A673 (cell line): ENCODE measurements around the gene GART. TPM values are rescaled to one million over a fixed set of nuclear protein-coding genes. Genes with fewer than 3 reads are reported as not detected.
"Not testable (repeated sequence)": the region's sequence is repeated elsewhere in the genome, so short reads cannot be mapped to it uniquely, and the experiment has no call there.

Experiments used
- BruUV-seq: library from RNA; stranded (reverse); fragments of 400-500 nt; replicated peaks from 2 replicates; lab custom pipeline; 2021; lab: Mats Ljungman, UMichigan
- CTCF ChIA-PET: fragments of 300-600 bp; sonication (Branson Sonifier 250); formaldehyde crosslinking; loops from one replicate; lab custom pipeline; 2022; ENCODE audit warnings: antibody characterized with exemption; lab: Charles Lee
- POLR2A ChIA-PET: fragments of 300-600 bp; sonication (Branson Sonifier 250); formaldehyde crosslinking; loops from one replicate; lab custom pipeline; 2022; ENCODE audit warnings: antibody characterized with exemption; ENCODE audit not compliant: low non-redundant PET; lab: Charles Lee
- DNase-seq: peaks from one replicate; pipeline ENCODE4 v3.0.0-alpha.2; 2015; ENCODE audit warnings: low spot score
- H3K27ac ChIP-seq: fragments of 200-600 bp; sonication (generic); 2 replicates; pipeline ENCODE4 v1.5.1; 2016; ENCODE audit warnings: mixed run types, low read depth, mild to moderate bottlenecking, mixed read lengths, antibody characterized with exemption, low read length; ENCODE audit not compliant: poor library complexity, severe bottlenecking
- H3K27me3 ChIP-seq: fragments of 200-600 bp; sonication (generic); replicated peaks from 2 replicates; pipeline ENCODE4 v1.6.1; 2017; ENCODE audit warnings: mixed run types, low read depth, mild to moderate bottlenecking, mixed read lengths, antibody characterized with exemption, low read length; ENCODE audit not compliant: insufficient read depth, poor library complexity
- H3K36me3 ChIP-seq: fragments of 200-600 bp; sonication (generic); 2 replicates; pipeline ENCODE4 v1.6.1; 2016; ENCODE audit warnings: mixed run types, mild to moderate bottlenecking, mixed read lengths, antibody characterized with exemption, low read length; ENCODE audit not compliant: insufficient read depth, poor library complexity, severe bottlenecking
- H3K4me1 ChIP-seq: fragments of 200-600 bp; sonication (generic); 2 replicates; pipeline ENCODE4 v1.6.1; 2017; ENCODE audit warnings: mixed run types, mild to moderate bottlenecking, mixed read lengths, antibody characterized with exemption, low read length; ENCODE audit not compliant: insufficient read depth, poor library complexity, severe bottlenecking
- H3K4me3 ChIP-seq: fragments of 200-600 bp; sonication (generic); 2 replicates; pipeline ENCODE4 v1.5.1; 2016; ENCODE audit warnings: low read depth, mixed run types, mild to moderate bottlenecking, mixed read lengths, low read length; ENCODE audit not compliant: poor library complexity, severe bottlenecking
- H3K9me3 ChIP-seq: fragments of 200-600 bp; sonication (generic); 2 replicates; pipeline ENCODE4 v1.6.1; 2016; ENCODE audit warnings: mixed run types, low read depth, mild to moderate bottlenecking, mixed read lengths, antibody characterized with exemption, low read length; ENCODE audit not compliant: poor library complexity, severe bottlenecking
- EZH2 ChIP-seq: fragments of 200-600 bp; sonication (generic); IDR thresholded peaks from 2 replicates; pipeline ENCODE4 v1.6.1; 2017; ENCODE audit warnings: borderline replicate concordance, low read depth, mild to moderate bottlenecking, mixed read lengths, antibody characterized with exemption, low read length; ENCODE audit not compliant: poor library complexity, severe bottlenecking
- intact Hi-C: fragments of 100-400 bp; cut with micrococcal nuclease; formaldehyde crosslinking; loops from one replicate; pipeline ENCODE4 v1.10.0; 2022; ENCODE audit not compliant: unreplicated experiment
- total RNA-seq: library from RNA; stranded (reverse); gene quantifications from 2 replicates; pipeline ENCODE4 v1.2.3, GENCODE V29; 2021
- TF ChIP-seq, protein P1 (sequence below): fragments of 300-800, 200-600 bp; sonication (generic); conservative IDR thresholded peaks from 2 replicates; pipeline ENCODE4 v1.5.1; 2017; ENCODE audit warnings: low read depth, mild to moderate bottlenecking, antibody characterized with exemption, low read length, moderate library complexity, mixed read lengths

GART gene
- total RNA-seq, 1 experiment from 2014 or later, result 210 TPM

DNA sequence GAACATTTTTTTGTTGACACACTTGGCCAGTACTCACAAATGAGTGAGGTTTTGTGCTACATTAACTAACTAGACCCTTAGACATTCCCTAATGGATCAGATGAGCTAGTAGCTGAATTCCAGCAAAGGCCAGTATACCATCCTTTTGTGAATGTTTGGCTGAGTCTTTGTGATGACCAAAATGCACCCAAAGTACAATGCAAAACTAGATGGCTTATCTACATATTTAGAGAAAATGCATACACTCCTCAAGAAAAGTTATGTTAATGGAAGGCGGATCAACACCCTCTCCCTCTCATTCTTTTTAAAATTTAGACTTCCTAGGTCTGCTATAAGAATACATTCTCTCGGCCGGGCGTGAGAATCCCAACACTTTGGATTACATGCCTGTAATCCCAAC lies 30.3 kb downstream of the GART start:
- no peak overlapping the region for H3K4me3 ChIP-seq
- H3K36me3 ChIP-seq, result peaks cover 82% of the 10 kb centered on the region
- no peaks in the 10 kb centered on the region for H3K4me1 ChIP-seq
- DNase-seq, result no peak
- POLR2A ChIA-PET, result no interaction called here
- intact Hi-C loops, result no loop called here
- no peak for TF ChIP-seq EZH2
- TF ChIP-seq, protein P1, sequence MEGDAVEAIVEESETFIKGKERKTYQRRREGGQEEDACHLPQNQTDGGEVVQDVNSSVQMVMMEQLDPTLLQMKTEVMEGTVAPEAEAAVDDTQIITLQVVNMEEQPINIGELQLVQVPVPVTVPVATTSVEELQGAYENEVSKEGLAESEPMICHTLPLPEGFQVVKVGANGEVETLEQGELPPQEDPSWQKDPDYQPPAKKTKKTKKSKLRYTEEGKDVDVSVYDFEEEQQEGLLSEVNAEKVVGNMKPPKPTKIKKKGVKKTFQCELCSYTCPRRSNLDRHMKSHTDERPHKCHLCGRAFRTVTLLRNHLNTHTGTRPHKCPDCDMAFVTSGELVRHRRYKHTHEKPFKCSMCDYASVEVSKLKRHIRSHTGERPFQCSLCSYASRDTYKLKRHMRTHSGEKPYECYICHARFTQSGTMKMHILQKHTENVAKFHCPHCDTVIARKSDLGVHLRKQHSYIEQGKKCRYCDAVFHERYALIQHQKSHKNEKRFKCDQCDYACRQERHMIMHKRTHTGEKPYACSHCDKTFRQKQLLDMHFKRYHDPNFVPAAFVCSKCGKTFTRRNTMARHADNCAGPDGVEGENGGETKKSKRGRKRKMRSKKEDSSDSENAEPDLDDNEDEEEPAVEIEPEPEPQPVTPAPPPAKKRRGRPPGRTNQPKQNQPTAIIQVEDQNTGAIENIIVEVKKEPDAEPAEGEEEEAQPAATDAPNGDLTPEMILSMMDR, result no peak
- no peaks in the 10 kb centered on the region for H3K27me3 ChIP-seq
- H3K27ac ChIP-seq, result no peak overlapping the region
- no TSS peak for BruUV-seq
- CTCF ChIA-PET, result no interaction called here
- no peaks in the 10 kb centered on the region for H3K9me3 ChIP-seq

DNA sequence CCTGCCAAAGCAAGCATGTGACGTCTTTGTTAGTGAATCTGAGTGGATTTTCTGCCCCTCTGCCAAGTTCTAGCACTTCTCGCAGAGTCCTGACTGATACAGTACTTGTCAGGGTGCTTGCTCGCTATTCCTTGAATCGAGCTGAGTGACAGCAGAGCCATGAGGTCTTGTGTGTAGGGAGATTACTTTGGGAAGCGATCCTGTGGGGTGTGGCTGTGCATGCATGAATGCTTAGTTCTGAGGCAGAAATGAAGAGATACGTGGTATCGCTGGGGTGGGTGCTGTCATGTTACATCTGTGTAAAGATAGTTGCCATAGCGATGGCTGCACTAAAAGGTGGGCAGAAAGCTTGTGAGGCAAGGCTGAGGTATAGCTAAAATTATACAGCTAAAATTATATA lies 31.1 kb downstream of the GART start:
- peaks cover 82% of the 10 kb centered on the region for H3K36me3 ChIP-seq
- CTCF ChIA-PET, result no interaction called here
- intact Hi-C loops, result no loop called here
- H3K9me3 ChIP-seq, result no peaks in the 10 kb centered on the region
- no peaks in the 10 kb centered on the region for H3K27me3 ChIP-seq
- POLR2A ChIA-PET, result no interaction called here
- no peaks in the 10 kb centered on the region for H3K4me1 ChIP-seq
- DNase-seq, result no peak
- H3K4me3 ChIP-seq, result no peak overlapping the region
- BruUV-seq, result no TSS peak
- H3K27ac ChIP-seq, result no peak overlapping the region
- TF ChIP-seq EZH2, result no peak
- TF ChIP-seq, protein P1, result no peak

DNA sequence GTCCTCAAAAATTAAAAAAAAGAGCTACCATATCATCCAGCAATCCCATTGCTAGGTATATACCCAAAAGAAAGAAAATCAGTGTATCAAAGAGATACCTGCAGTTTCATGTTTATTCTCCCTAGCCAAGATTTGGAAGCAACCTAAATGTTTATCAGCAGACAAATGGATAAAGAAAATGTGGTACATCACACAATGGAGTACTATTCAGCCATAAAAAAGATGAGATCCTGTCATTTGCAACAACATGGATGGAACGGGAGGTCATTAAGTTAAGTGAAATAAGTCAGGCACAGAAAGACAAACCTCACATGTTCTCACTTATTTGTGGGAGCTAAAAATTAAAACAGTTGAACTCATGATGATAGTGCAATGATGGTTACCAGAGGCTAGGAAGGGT lies 34.9 kb downstream of the GART start:
- CTCF ChIA-PET, intact Hi-C loops, H3K27ac ChIP-seq, POLR2A ChIA-PET, BruUV-seq, H3K4me1 ChIP-seq, H3K27me3 ChIP-seq, DNase-seq, H3K9me3 ChIP-seq, H3K4me3 ChIP-seq: not testable (repeated sequence)
- peaks cover 73% of the 10 kb centered on the region for H3K36me3 ChIP-seq

DNA sequence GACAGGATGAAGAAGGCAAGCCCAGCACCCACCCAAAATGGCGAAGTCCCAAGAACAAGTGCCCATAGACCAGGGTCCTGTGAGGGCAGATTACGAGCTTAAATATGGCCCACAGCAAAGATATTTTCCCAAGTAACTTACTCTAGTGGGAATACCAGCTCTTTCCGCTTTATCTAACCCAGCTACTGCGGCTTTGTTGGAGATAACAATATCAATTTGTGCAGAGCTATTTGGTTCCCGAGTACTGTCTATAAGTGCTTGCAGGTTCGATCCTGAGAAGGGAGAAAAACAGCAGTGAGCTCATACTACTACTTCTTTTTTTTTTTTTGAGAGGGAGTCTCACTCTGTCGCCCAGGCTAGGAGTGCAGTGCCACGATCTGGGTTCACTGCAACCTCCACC lies 36.1 kb downstream of the GART start:
- Histone ChIP-seq H3K27me3 (no peaks in the 10 kb centered on the region), H3K9me3 (no peaks in the 10 kb centered on the region), H3K4me3 (no peak overlapping the region), H3K36me3 (peaks cover 62% of the 10 kb centered on the region), H3K4me1 (no peaks in the 10 kb centered on the region), H3K27ac (no peak overlapping the region)
- no peak for TF ChIP-seq EZH2
- TF ChIP-seq, protein P1, result no peak
- intact Hi-C loops, result no loop called here
- POLR2A ChIA-PET, result no interaction called here
- CTCF ChIA-PET, result interaction anchor here (0.6 kb wide), 1 partner anchor 75 kb away, joined by 3 read pairs; no protein-coding TSS in a partner anchor
- no peak for DNase-seq
- no TSS peak for BruUV-seq
